Right lobe of liver (tissue), 6 donors: Measurements from ENCODE around the gene ARHGEF40. TPM values are rescaled to one million over a fixed set of nuclear protein-coding genes. Genes with fewer than 3 reads are reported as not detected.
A peak's percentile ranks its signal among the peaks of the same experiment; 100 is the strongest.

ENCODE experiments used
- ATAC-seq, 4 donors: fragments of 200-7000 bp; cut with Tn5 transposase; one replicate each; pipeline ENCODE4 v1.9.1; 2020; ENCODE audit warnings: mild to moderate bottlenecking in 4 of 4, moderate library complexity in 4 of 4
- DNase-seq, 3 donors: peaks; one replicate each; pipeline ENCODE4 v3.0.0-alpha.2; 2020
- H3K27ac ChIP-seq, 3 donors: fragments of 200-600 bp; one replicate each; pipeline ENCODE4 v1.8.0; 2022
- H3K27me3 ChIP-seq, 2 donors: fragments of 200-600 bp; one replicate each; pipeline ENCODE4 v1.8.0; 2022
- H3K36me3 ChIP-seq, 4 donors: fragments of 200-600 bp; sonication (generic) in 1 of 4; one replicate each; pipeline versions ENCODE4 v1.5.1 to v1.8.0; 2017 to 2022; ENCODE audit warnings: control low read depth in 1 of 4
- H3K4me1 ChIP-seq, 4 donors: fragments of 200-600 bp; sonication (generic) in 1 of 4; one replicate each; pipeline versions ENCODE4 v1.5.1 to v1.8.0; 2017 to 2022; ENCODE audit warnings: control low read depth in 1 of 4
- H3K4me3 ChIP-seq, 3 donors: fragments of 200-600 bp; one replicate each; pipeline ENCODE4 v1.8.0; 2022
- H3K9me3 ChIP-seq, 4 donors: fragments of 200-600 bp; sonication (generic) in 1 of 4; one replicate each; pipeline versions ENCODE4 v1.5.1 to v1.8.0; 2017 to 2022; ENCODE audit warnings: control low read depth in 1 of 4
- CTCF ChIP-seq, 4 donors: fragments of 200-600 bp in 3 of 4; fragments of 450-650 bp in 1 of 4; IDR thresholded peaks; one replicate each; pipeline versions ENCODE4 v1.5.1 to v1.8.0; 2016 to 2022; ENCODE audit warnings: antibody characterized with exemption in 4 of 4, mild to moderate bottlenecking in 2 of 4
- POLR2A ChIP-seq: fragments of 450-650 bp; IDR thresholded peaks from one replicate; pipeline ENCODE4 v1.6.1; 2017; ENCODE audit warnings: antibody characterized with exemption, mild to moderate bottlenecking
- WGBS: methylation state at CpG from one replicate; pipeline ENCODE4 v1.1.6; 2018; ENCODE audit warnings: low coverage, low lambda C conversion rate; ENCODE audit not compliant: insufficient coverage; ENCODE audit errors: missing lambda C conversion rate; 5-methylcytosine and 5-hydroxymethylcytosine counted together
- intact Hi-C, 2 donors: fragments of 100-400 bp; cut with DNase I; formaldehyde crosslinking; loops; one replicate each; pipeline versions ENCODE4 v1.11.2 to v1.14.1; 2022
- total RNA-seq, 6 experiments: library from RNA; depleted of rRNA in 2 of 6; stranded (reverse); fragments of >200 nt in 2 of 6; fragmentation: NEBNext Ultra II Directional in 3 of 6; extraction: Animal tissue kit (Norgen Biotek cat#: 25700) in 3 of 6; gene quantifications; one replicate each; pipeline versions ENCODE4 v1.1.0 to v1.2.4, GENCODE V29; 2016 to 2023
- donor health status: DM: no; HTN: yes; CAD: no.
- donor health status: DM: no; HTN: no; CAD: no.
- donor health status: DM: no; HTN: no; CAD: no.
- donor health status: DM: no; HTN: yes; CAD: no.
- donor health status: DM: no; HTN: yes; CAD: no.

The ARHGEF40 gene
- total RNA-seq, 6 experiments from 2014 or later = 17.1 to 35.8 (median 25.1) TPM

- intact Hi-C loops = no loop called here
- Histone ChIP-seq H3K4me1 (peaks cover 0 to 4% (median 1%) of the 10 kb centered on the region in 4 donors), H3K36me3 (no peaks in the 10 kb centered on the region), H3K27me3 (no peaks in the 10 kb centered on the region), H3K4me3 (no peak overlapping the region), H3K27ac (no peak overlapping the region), H3K9me3 (no peaks in the 10 kb centered on the region)
- DNase-seq (no peak), ATAC-seq (peak in 1 of 4 donors; percentile 14)
- WGBS = 85% methylated on average over 4 of the region's 4 CpGs
- no peak for TF ChIP-seq POLR2A
- TF ChIP-seq CTCF (IDR thresholded peaks at IDR 0.05) = no peak
These were observed 36.9 kb upstream of the ARHGEF40 start for GRCh38 chr14:21033133-21033698.

- intact Hi-C loops = no loop called here
- peaks cover 0 to 19% (median 8%) of the 10 kb centered on the region in 4 donors for H3K4me1 ChIP-seq
- H3K4me3 ChIP-seq = no peak within 1 kb of the TSS
- TF ChIP-seq POLR2A (no peak), CTCF (IDR thresholded peaks at IDR 0.05) (no peak)
- H3K36me3 ChIP-seq = no peaks in the 10 kb centered on the region
- no peak within 1 kb of the TSS for H3K27ac ChIP-seq
- DNase-seq = no peak
- no peaks in the 10 kb centered on the region for H3K27me3 ChIP-seq
- no peaks in the 10 kb centered on the region for H3K9me3 ChIP-seq
- no peak for ATAC-seq
- WGBS = 67% methylated on average over 2 of the region's 5 CpGs
These were observed 35.4 kb upstream of the ARHGEF40 start, which contains the start of gene RNASE13 for GRCh38 chr14:21034707-21035106. Gene RNASE13, minus strand, starts transcription at chr14:21034807. Its CDS starts 519 bp downstream, at chr14:21034288.

DNA sequence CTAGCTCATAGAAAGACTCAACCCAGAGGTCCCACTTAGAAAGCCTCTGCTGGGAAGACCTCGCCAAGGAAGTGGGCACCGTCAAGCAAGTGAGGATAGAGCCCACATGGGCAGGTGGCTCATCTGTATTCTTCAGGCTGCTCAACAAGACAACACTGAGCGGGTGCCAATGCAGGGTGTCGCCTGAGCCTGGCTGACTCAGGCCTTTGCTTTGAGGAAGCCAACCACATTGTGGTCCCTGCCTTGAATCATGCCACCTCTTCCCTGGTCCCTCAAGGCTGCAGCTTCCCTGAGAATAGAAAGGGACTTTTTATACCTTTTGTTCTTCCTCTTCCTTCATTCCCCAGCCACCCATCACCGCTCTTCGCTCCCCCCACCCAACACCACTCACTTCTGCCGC is 33.4 kb upstream of the ARHGEF40 start:
- H3K27ac ChIP-seq = no peak overlapping the region
- H3K9me3 ChIP-seq = no peaks in the 10 kb centered on the region
- H3K27me3 ChIP-seq = no peaks in the 10 kb centered on the region
- H3K36me3 ChIP-seq = no peaks in the 10 kb centered on the region
- DNase-seq (no peak), ATAC-seq (no peak)
- no peak overlapping the region for H3K4me3 ChIP-seq
- no peak for TF ChIP-seq POLR2A
- TF ChIP-seq CTCF (IDR thresholded peaks at IDR 0.05) = no peak
- WGBS = 88% methylated on average over 7 of the region's 7 CpGs
- intact Hi-C loops = no loop called here
- H3K4me1 ChIP-seq = peaks cover 0 to 35% (median 10%) of the 10 kb centered on the region in 4 donors

- Histone ChIP-seq H3K4me1 (peaks cover 0 to 39% (median 10%) of the 10 kb centered on the region in 4 donors), H3K36me3 (no peaks in the 10 kb centered on the region), H3K27me3 (no peaks in the 10 kb centered on the region), H3K9me3 (no peaks in the 10 kb centered on the region), H3K27ac (no peak overlapping the region), H3K4me3 (no peak overlapping the region)
- TF ChIP-seq CTCF (IDR thresholded peaks at IDR 0.05) = no peak
- no peak for TF ChIP-seq POLR2A
- WGBS = 69% methylated on average over 3 of the region's 3 CpGs
- intact Hi-C loops = no loop called here
- no peak for ATAC-seq
- no peak for DNase-seq
These were observed 32.9 kb upstream of the ARHGEF40 start for GRCh38 chr14:21037156-21037555.
